Measurements from ENCODE around the gene PIK3R6.

DNA sequence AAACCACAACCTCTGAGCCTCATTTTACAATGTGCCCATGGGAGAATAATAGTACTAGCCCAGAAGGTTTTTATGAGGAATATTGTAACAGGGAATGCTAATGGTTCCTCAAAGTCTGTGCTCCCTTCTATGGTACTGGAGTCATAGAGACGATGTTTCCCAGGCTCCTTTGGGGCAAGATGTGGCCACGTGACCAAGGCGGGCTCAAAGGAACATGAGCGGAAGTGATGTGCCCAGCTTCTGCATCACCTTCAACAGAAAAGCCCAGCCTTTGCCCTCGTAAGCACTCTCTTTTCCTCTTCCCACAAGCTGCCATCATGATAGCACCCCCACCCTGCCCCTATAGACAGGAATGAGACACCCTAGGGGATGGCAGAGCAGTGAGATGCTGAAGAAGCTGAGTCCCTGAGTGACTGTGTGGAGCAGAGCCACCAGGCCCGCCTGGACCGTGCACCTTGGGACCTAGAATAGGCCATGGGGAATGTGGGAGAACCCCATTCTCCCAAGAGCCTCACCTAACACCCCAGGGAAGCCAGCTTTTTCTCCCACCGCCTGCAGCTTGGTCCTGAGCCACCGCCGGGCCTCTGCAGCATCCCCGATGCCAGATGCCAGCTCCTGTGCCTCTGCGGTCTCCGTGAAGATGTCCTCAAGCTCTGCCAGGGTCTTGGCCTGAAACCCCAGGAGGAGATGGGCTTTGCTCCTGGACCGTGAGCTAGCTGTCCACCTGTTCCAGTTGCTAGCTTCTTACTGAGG lies 22.2 kb upstream of the PIK3R6 start:
- TF ChIP-seq, protein P1, sequence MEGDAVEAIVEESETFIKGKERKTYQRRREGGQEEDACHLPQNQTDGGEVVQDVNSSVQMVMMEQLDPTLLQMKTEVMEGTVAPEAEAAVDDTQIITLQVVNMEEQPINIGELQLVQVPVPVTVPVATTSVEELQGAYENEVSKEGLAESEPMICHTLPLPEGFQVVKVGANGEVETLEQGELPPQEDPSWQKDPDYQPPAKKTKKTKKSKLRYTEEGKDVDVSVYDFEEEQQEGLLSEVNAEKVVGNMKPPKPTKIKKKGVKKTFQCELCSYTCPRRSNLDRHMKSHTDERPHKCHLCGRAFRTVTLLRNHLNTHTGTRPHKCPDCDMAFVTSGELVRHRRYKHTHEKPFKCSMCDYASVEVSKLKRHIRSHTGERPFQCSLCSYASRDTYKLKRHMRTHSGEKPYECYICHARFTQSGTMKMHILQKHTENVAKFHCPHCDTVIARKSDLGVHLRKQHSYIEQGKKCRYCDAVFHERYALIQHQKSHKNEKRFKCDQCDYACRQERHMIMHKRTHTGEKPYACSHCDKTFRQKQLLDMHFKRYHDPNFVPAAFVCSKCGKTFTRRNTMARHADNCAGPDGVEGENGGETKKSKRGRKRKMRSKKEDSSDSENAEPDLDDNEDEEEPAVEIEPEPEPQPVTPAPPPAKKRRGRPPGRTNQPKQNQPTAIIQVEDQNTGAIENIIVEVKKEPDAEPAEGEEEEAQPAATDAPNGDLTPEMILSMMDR (conservative IDR thresholded peaks at IDR 0.05 in 1 of 2, IDR thresholded peaks at IDR 0.05 in 1 of 2; ENCODE audit: extremely low read depth in 1 of 2, insufficient read depth in 1 of 2, low read depth in 1 of 2, low read length in 2 of 2) = no peak
- TF ChIP-seq EZH2 (IDR thresholded peaks at IDR 0.05; ENCODE audit: borderline replicate concordance, low read length) = no peak
